Astrocyte (in vitro differentiated cells and primary cell): Measurements from ENCODE around the gene POU2F2. TPM values are rescaled to one million over a fixed set of nuclear protein-coding genes. Genes with fewer than 3 reads are reported as not detected.

ENCODE experiments used
- DNase-seq: peaks from one replicate; pipeline ENCODE4 v3.0.0-alpha.2; 2010; ENCODE audit warnings: low read depth
- FAIRE-seq: peaks from 2 replicates; lab custom pipeline; 2011; peaks lifted over from hg19 to GRCh38; lab: Jason Lieb, UNC
- H2AFZ ChIP-seq: 2 replicates; pipeline ENCODE4 v1.6.0; 2012; ENCODE audit warnings: low read depth, low read length, inconsistent platforms
- H3K27ac ChIP-seq: 2 replicates; pipeline ENCODE4 v1.5.1; 2011; ENCODE audit warnings: low read depth, low read length, inconsistent platforms
- H3K27me3 ChIP-seq: 2 replicates; pipeline ENCODE4 v1.6.0; 2011; ENCODE audit warnings: low read length, inconsistent platforms; ENCODE audit not compliant: insufficient read depth
- H3K36me3 ChIP-seq: 2 replicates; pipeline ENCODE4 v1.5.1; 2011; ENCODE audit warnings: low read length, inconsistent platforms; ENCODE audit not compliant: insufficient read depth
- H3K4me1 ChIP-seq: 2 replicates; pipeline ENCODE4 v1.5.1; 2011; ENCODE audit warnings: low read length, inconsistent platforms; ENCODE audit not compliant: insufficient read depth
- H3K4me2 ChIP-seq: 2 replicates; pipeline ENCODE4 v1.6.0; 2012; ENCODE audit warnings: low read length, inconsistent platforms
- H3K4me3 ChIP-seq: 2 replicates; pipeline ENCODE4 v1.5.1; 2011; ENCODE audit warnings: low read depth, mild to moderate bottlenecking, low read length, inconsistent platforms; ENCODE audit not compliant: insufficient read depth
- H3K79me2 ChIP-seq: 2 replicates; pipeline ENCODE4 v1.6.0; 2012; ENCODE audit warnings: mild to moderate bottlenecking, low read length, inconsistent platforms; ENCODE audit not compliant: insufficient read depth
- H3K9ac ChIP-seq: 2 replicates; pipeline ENCODE4 v1.6.0; 2012; ENCODE audit warnings: mild to moderate bottlenecking, low read length, inconsistent platforms
- H3K9me3 ChIP-seq: 2 replicates; pipeline ENCODE4 v1.5.1; 2012; ENCODE audit warnings: low read depth, mild to moderate bottlenecking, low read length, inconsistent platforms; ENCODE audit not compliant: insufficient read depth
- H4K20me1 ChIP-seq: 2 replicates; pipeline ENCODE4 v1.6.0; 2012; ENCODE audit warnings: low read length, inconsistent platforms; ENCODE audit not compliant: insufficient read depth
- H3K27ac Mint-ChIP-seq: one replicate; pipeline ENCODE4 v1.8.0; 2021; ENCODE audit warnings: mild to moderate bottlenecking, mixed read lengths; ENCODE audit not compliant: unreplicated experiment
- H3K27me3 Mint-ChIP-seq: one replicate; pipeline ENCODE4 v1.8.0; 2021; ENCODE audit warnings: low read depth, mixed read lengths; ENCODE audit not compliant: unreplicated experiment
- H3K36me3 Mint-ChIP-seq: one replicate; pipeline ENCODE4 v1.8.0; 2021; ENCODE audit warnings: low read depth, mixed read lengths; ENCODE audit not compliant: unreplicated experiment
- H3K4me1 Mint-ChIP-seq: one replicate; pipeline ENCODE4 v1.8.0; 2021; ENCODE audit warnings: low read depth, mixed read lengths; ENCODE audit not compliant: unreplicated experiment
- H3K4me3 Mint-ChIP-seq: one replicate; pipeline ENCODE4 v1.8.0; 2021; ENCODE audit warnings: mild to moderate bottlenecking, moderate library complexity, mixed read lengths; ENCODE audit not compliant: unreplicated experiment
- H3K9me3 Mint-ChIP-seq: one replicate; pipeline ENCODE4 v1.8.0; 2021; ENCODE audit warnings: mild to moderate bottlenecking, mixed read lengths; ENCODE audit not compliant: unreplicated experiment
- EZH2 ChIP-seq: IDR thresholded peaks from 2 replicates; pipeline ENCODE4 v1.6.1; 2012; ENCODE audit warnings: mild to moderate bottlenecking, low read length, inconsistent platforms; ENCODE audit not compliant: insufficient read depth
- total RNA-seq: library from RNA; stranded (reverse); gene quantifications from 2 replicates; pipeline ENCODE4 v1.2.1, GENCODE V29; 2021
- TF ChIP-seq, protein P1 (sequence below): IDR thresholded peaks from 2 replicates; pipeline ENCODE4 v1.5.1; 2011; ENCODE audit warnings: low read depth, mild to moderate bottlenecking, inconsistent platforms, low read length, moderate library complexity; ENCODE audit not compliant: insufficient read depth

Gene POU2F2
- total RNA-seq, 1 donor from 2014 or later, result 8.3 TPM

DNA sequence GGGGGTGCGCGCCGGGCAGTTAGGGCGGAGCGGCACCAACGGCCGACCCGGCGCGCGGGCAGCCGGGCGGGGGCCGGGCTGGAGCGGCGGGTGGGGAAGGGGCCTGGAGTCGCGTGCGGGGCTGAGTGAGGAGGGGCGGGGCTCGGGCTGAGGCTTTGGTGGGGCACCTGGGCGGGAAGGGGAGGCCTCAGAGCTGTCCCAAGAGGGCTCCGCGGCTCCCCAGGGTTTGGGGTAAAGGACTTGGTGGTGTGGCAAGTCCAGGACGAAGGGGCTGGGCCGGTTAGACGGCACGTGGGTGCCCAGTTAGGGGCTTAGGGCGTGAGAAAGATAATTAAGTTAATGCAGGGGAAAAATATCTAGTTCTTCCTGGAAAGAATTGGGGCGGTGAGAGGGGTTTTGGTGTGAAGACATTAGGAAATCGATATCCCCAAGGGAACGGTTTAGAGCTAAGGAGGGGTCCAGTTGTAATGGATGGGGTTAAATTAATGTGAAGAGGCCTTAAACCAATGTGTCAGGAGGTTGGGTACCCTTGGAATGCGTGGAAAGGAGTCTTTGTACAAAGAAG lies 55.8 kb downstream of the POU2F2 start:
- Histone ChIP-seq H4K20me1 (peaks cover 49% of the 10 kb centered on the region), H3K79me2 (peaks cover 56% of the 10 kb centered on the region), H3K4me3 (peak overlapping the region; percentile 88), H3K9ac (peak overlapping the region; percentile 88), H3K9me3 (no peaks in the 10 kb centered on the region), H3K4me1 (peaks cover 21% of the 10 kb centered on the region), H3K27me3 (no peaks in the 10 kb centered on the region), H3K36me3 (peaks cover 17% of the 10 kb centered on the region), H2AFZ (no peak overlapping the region), H3K4me2 (peak overlapping the region; percentile 97), H3K27ac (peak overlapping the region; percentile 62)
- Mint-ChIP-seq H3K27me3 (no peaks in the 10 kb centered on the region), H3K4me1 (peaks cover 25% of the 10 kb centered on the region), H3K27ac (peak overlapping the region; percentile 87), H3K4me3 (peak overlapping the region; percentile 95), H3K36me3 (peaks cover 12% of the 10 kb centered on the region), H3K9me3 (peaks cover 3% of the 10 kb centered on the region)
- TF ChIP-seq, protein P1, sequence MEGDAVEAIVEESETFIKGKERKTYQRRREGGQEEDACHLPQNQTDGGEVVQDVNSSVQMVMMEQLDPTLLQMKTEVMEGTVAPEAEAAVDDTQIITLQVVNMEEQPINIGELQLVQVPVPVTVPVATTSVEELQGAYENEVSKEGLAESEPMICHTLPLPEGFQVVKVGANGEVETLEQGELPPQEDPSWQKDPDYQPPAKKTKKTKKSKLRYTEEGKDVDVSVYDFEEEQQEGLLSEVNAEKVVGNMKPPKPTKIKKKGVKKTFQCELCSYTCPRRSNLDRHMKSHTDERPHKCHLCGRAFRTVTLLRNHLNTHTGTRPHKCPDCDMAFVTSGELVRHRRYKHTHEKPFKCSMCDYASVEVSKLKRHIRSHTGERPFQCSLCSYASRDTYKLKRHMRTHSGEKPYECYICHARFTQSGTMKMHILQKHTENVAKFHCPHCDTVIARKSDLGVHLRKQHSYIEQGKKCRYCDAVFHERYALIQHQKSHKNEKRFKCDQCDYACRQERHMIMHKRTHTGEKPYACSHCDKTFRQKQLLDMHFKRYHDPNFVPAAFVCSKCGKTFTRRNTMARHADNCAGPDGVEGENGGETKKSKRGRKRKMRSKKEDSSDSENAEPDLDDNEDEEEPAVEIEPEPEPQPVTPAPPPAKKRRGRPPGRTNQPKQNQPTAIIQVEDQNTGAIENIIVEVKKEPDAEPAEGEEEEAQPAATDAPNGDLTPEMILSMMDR, result no peak
- TF ChIP-seq EZH2, result no peak
- FAIRE-seq, result no peak
- DNase-seq, result no peak

DNA sequence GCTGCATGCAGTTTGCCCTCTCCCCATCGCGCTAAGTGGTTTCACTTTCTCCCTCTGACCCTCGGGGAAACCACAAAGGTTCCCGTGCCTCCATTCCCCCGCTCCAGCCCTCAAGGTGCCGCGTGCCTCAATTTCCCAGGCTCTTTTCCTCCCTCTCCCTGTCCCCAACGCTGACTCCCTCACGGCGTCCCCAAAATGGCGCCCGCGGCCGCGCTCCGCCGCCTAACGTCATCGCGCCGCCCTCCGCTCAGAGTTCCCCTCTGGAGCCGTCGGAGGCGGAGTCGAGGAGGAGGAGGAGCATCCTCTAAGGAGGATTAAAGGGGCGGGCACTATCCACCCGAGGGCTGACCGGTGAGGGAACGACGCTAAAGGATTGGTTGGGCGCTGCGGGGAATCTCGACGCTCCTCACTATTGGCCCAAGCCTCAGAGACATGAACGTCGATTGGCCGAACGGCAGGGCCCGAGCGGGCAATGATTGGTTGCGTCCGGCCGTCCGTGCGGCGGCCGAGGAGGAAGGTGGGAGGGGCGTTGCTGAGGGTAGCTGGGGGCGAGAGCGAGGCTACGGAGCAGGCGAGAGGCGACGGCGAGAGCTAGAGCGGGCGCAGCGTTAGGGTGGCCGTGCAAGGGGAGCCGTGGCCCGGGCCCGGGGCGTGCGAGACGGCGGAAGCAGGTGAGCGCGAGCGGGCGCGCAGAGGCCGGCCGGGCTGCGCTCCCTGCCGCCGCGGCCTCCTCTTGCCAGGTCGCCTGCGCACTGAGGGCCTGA lies 56.4 kb downstream of the POU2F2 start, which contains the start of gene ZNF574:
Gene ZNF574, plus strand, starts transcription at position 551 of the 764 bp plus-strand sequence. CDS start 2,441 bp downstream, outside the sequence.
- TF ChIP-seq, protein P1, result no peak
- no peak for TF ChIP-seq EZH2
- H2AFZ ChIP-seq, result peak within 1 kb of the TSS; percentile 90
- H3K79me2 ChIP-seq, result peaks cover 49% of the 10 kb centered on the region
- peak within 1 kb of the TSS; percentile 100 for H3K27ac Mint-ChIP-seq
- peaks cover 10% of the 10 kb centered on the region for H3K36me3 ChIP-seq
- peak within 1 kb of the TSS; percentile 88 for H3K4me3 ChIP-seq
- peak within 1 kb of the TSS; percentile 98 for H3K4me2 ChIP-seq
- peak within 1 kb of the TSS; percentile 97 for H3K9ac ChIP-seq
- peak within 1 kb of the TSS; percentile 97 for H3K27ac ChIP-seq
- FAIRE-seq, result no peak
- peaks cover 24% of the 10 kb centered on the region for H3K4me1 Mint-ChIP-seq
- H3K9me3 ChIP-seq, result no peaks in the 10 kb centered on the region
- peaks cover 3% of the 10 kb centered on the region for H3K9me3 Mint-ChIP-seq
- peak within 1 kb of the TSS; percentile 98 for H3K4me3 Mint-ChIP-seq
- H3K4me1 ChIP-seq, result peaks cover 21% of the 10 kb centered on the region
- no peaks in the 10 kb centered on the region for H3K27me3 Mint-ChIP-seq
- H3K36me3 Mint-ChIP-seq, result peaks cover 9% of the 10 kb centered on the region
- H4K20me1 ChIP-seq, result peaks cover 42% of the 10 kb centered on the region
- no peaks in the 10 kb centered on the region for H3K27me3 ChIP-seq
- peak; percentile 98 for DNase-seq

DNA sequence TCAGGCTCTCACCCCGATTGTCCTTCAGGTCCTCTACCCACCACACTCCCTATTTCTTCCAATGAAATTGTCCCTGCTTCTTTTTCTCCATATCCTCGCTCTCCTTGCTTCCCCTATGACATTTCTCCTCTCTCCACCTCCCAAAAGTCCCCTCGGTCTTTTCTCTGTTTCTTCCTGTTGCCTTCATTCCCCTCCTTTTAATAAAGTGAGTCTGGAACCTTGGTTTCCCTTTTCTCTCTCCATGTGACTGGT lies 57.0 kb downstream of the POU2F2 start:
- peak overlapping the region; percentile 97 for H3K27ac ChIP-seq
- no peaks in the 10 kb centered on the region for H3K27me3 ChIP-seq
- peak overlapping the region; percentile 90 for H2AFZ ChIP-seq
- peaks cover 9% of the 10 kb centered on the region for H3K36me3 ChIP-seq
- peaks cover 21% of the 10 kb centered on the region for H3K4me1 ChIP-seq
- Mint-ChIP-seq H3K9me3 (peaks cover 3% of the 10 kb centered on the region), H3K4me1 (peaks cover 24% of the 10 kb centered on the region), H3K27me3 (peaks cover 2% of the 10 kb centered on the region), H3K36me3 (peaks cover 9% of the 10 kb centered on the region), H3K27ac (peak overlapping the region; percentile 100), H3K4me3 (peak overlapping the region; percentile 98)
- H3K4me3 ChIP-seq, result peak overlapping the region; percentile 88
- H3K9ac ChIP-seq, result peak overlapping the region; percentile 97
- DNase-seq, result no peak
- H3K79me2 ChIP-seq, result peaks cover 44% of the 10 kb centered on the region
- no peaks in the 10 kb centered on the region for H3K9me3 ChIP-seq
- no peak for FAIRE-seq
- TF ChIP-seq EZH2, result no peak
- TF ChIP-seq, protein P1, result no peak
- H4K20me1 ChIP-seq, result peaks cover 38% of the 10 kb centered on the region
- peak overlapping the region; percentile 98 for H3K4me2 ChIP-seq
